CD4-positive, alpha-beta T cell treated with Interleukin-6 for 4 hours (primary cell): ENCODE measurements around the gene HLA-DPB1.
"Not testable (repeated sequence)": the region's sequence is repeated elsewhere in the genome, so short reads cannot be mapped to it uniquely, and the experiment has no call there.

Experiments used
- DNase-seq: peaks from one replicate; pipeline ENCODE4 v3.0.0-alpha.2; 2020; ENCODE audit warnings: mixed read lengths

Gene HLA-DPB1

GRCh38 chr6:33072508-33073100 is 3.2 kb upstream of the HLA-DPB1 start:
- DNase-seq, result no peak

- peak; percentile 44 for DNase-seq
These were observed 2.3 kb upstream of the HLA-DPB1 start, which contains the start of gene HLA-DPA1 for GRCh38 chr6:33073431-33073871. Gene HLA-DPA1 (minus strand): TSS chr6:33073649.

- no peak for DNase-seq
These were observed 602 bp upstream of the HLA-DPB1 start for GRCh38 chr6:33075208-33075567.

- no peak for DNase-seq
These were observed 680 bp downstream of the HLA-DPB1 start for GRCh38 chr6:33076406-33076934.

- DNase-seq, result no peak
These were observed 2.1 kb downstream of the HLA-DPB1 start for GRCh38 chr6:33077908-33078307.

GRCh38 chr6:33078442-33078841 is 2.7 kb downstream of the HLA-DPB1 start:
- no peak for DNase-seq

- no peak for DNase-seq
These were observed 3.2 kb downstream of the HLA-DPB1 start for GRCh38 chr6:33078919-33079521.

- DNase-seq, result no peak
These were observed 3.8 kb downstream of the HLA-DPB1 start for GRCh38 chr6:33079580-33079979.

GRCh38 chr6:33080127-33081089 is 4.6 kb downstream of the HLA-DPB1 start:
- peak; percentile 13 for DNase-seq

GRCh38 chr6:33081098-33081824 is 5.5 kb downstream of the HLA-DPB1 start:
- DNase-seq, result no peak

GRCh38 chr6:33082702-33083101 is 6.9 kb downstream of the HLA-DPB1 start:
- DNase-seq, result peak; percentile 69

- DNase-seq, result no peak
These were observed 9.8 kb downstream of the HLA-DPB1 start for GRCh38 chr6:33085627-33086026.

- no peak for DNase-seq
These were observed 12.6 kb downstream of the HLA-DPB1 start for GRCh38 chr6:33088258-33088930.

GRCh38 chr6:33088931-33089620 is 13.3 kb downstream of the HLA-DPB1 start:
- DNase-seq, result no peak

GRCh38 chr6:33091957-33092356 is 16.2 kb downstream of the HLA-DPB1 start:
- peak; percentile 57 for DNase-seq

GRCh38 chr6:33092385-33092784 is 16.6 kb downstream of the HLA-DPB1 start:
- DNase-seq, result no peak

GRCh38 chr6:33093855-33094254 is 18.1 kb downstream of the HLA-DPB1 start:
- no peak for DNase-seq

- no peak for DNase-seq
These were observed 19.9 kb downstream of the HLA-DPB1 start for GRCh38 chr6:33095681-33096080.

- DNase-seq, result not testable (repeated sequence)
These were observed 25.4 kb downstream of the HLA-DPB1 start for GRCh38 chr6:33101121-33101737.

- DNase-seq, result no peak
These were observed 28.0 kb downstream of the HLA-DPB1 start for GRCh38 chr6:33103776-33104175.

- no peak for DNase-seq
These were observed 29.1 kb downstream of the HLA-DPB1 start for GRCh38 chr6:33104887-33105286.
